ENCODE data around the gene PPP1R12A.
"Not testable (repeated sequence)": the region's sequence is repeated elsewhere in the genome, so short reads cannot be mapped to it uniquely, and the experiment has no call there.

Gene PPP1R12A

DNA sequence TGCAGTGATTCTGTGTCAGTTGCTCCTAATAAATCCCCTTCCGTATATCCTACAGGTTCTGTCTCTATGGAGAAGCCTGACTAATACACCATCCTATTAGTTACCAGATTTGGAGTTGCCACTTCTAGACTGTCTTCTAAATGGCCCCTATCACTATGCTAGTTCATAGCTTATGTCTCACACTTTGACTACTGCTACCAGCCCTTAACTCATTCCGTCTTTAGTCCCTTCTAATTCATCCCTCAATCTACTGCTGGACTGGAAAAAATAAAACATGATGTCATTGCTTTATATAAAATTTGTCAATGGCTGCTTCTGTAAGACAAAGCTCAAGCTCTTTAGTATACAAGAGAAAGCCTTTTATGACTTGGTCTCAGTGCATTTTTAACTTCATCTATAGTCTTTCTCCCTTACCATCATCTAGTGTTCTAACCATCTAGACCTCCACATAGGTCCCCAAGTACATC is 99.5 kb downstream of the PPP1R12A start:
- DNase-seq, result no peak

DNA sequence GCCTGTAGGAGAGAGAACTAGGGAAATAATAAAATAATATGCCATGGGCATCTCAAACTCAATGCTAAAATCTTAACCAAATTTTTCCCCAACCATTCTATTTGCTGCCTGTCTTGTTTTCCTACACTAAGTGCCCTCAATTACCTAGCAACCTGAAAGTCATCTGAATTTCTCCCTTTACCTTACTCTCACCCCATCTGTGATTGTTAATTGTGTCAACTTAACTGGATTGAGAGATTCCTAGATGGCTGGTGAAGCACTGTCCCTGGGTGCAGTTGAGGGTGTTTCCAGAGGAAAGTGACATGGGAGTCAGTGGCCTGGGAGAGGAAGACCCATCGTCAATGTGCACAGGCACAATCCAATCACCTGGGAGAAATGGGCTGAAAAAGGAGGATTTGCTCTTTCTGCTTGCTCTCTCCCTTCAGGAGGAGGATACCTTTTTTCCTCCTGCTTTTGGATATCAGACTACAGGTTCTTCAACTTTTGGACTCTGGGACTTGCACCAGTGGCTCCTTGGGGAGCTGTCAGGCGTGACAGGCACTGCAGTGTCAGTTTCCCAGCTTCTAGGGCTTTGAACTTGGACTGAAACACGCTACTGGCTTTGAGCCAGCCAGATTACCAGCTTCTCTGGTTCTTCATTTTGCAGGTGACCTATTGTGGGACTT is 100.1 kb downstream of the PPP1R12A start:
- DNase-seq, result no peak

DNA sequence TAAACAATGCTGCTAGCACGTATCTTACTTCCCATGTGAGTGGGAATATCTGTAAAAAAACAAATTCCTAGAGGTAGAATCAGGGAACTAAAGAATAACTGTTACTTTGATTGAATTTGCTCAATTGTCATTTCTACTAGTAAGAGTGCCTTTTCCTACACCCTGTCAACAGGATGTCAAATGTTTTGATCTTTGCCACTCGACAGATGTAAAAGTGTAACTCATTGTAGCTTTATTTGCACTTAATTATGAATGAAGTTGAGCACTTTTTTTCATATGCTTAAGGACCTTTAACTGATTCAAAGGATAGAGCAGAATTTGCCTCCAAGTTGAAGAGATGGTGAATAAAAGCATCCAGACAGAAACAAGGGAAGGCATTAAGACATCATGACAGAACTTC is 104.5 kb downstream of the PPP1R12A start:
- no peak for DNase-seq

DNA sequence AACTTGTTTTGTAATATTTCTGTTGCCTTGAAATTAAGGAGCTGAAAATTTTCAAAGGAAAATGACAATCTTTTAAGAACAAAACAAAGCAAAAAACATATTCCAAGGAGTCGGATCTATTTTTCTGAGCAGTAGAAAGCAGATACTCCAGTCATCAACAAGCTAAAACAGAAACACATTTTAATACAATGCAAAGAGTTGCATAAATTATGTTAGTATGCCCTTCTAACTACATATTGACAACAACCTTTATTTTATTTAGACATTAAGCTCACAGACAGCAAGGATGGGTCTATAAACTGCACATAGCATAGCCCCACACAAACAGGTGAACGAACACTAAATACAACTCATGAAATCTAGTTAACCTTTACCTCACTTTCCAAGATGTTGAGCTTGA is 106.0 kb downstream of the PPP1R12A start:
- DNase-seq, result no peak

DNA sequence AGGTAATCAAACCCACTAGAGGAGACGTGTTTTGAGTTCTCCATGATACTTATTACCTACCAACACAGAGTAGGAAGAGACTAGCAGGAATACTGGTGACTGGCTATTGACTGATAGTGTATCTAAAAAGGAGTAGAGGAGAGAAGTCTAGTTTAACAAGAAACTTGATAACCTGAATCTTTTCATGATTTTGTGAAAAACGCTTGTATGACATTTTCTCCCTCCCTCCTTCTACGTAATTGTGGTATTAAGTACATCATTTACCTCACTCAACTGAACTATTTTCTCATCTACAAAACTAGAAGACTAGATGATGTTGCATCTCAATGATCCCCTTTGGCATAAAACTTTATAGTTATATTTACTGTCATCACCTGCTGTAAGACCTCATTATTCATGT is 107.4 kb downstream of the PPP1R12A start:
- DNase-seq, result no peak

DNA sequence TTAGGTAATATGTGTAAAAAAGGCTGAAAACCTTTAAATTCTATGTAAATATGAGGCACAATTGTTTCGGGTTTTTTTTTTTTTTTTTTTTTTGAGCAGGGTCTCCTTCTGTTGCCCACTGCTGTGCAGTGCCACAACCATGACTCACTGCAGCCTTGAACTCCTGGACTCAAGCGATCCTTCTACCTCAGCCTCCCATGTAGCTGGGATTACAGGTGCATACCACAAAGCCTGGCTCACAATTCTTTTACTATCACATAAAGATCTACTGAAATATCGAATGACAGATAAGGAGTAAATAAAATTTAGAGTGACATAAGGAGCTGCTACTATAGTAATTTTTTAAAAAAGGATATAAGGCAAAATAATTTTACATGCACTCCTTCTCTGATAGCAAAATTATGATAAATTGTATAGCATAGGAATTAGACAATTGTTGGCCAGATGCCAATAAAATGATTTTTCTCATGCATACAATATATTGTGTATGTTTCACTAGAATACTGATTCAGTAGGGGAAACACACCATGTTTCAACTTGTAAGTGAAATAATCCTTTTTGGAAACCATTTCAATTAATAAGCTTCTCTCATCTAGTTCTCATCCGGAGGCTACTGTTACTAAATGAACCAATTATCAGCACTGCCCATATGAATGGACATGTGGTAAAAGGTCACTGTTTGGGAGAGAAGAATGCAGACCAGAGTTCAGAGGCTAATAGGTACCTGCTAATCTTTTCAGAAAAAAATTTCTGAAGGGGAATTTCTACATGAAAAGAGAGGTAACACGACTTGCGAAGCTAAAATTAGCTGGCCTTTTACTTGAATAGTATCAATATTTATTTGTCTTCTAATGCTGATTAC is 108.4 kb downstream of the PPP1R12A start:
- DNase-seq, result no peak

DNA sequence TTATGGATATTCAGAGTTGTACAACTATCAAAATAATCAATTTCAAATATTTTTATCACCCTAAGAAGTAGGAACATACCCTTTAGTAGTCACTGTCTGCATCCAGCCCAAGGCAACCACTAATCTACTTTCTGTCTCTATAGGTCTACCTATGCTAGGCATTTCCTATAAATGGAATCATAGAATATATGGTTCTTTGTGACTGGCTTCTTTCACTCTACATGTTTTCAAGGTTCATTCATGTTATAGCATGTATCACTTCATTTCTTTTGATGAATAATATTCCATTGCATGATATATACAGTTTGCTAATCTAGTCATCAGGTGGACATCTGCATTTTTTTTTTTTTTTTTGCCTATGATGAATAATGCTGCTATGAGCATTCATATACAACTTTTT is 112.4 kb downstream of the PPP1R12A start:
- no peak for DNase-seq

DNA sequence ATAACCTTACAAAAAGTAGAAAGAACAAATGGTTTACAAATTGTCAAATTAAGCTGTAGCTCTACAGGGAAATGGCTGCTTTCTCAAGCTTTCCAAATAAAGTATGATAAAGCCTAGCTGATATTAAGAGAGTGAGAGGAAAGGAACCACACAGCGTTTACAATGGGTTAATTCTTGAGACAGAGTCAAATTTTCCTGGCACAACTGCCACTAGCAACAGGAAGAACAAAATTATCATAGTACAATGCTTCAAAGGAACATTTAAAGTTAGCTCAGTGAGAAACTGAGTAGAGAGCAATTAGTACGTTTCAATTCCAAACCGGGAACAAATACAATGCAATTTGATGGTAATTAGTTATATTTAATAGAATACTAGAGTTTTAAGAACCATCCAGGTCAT is 116.0 kb downstream of the PPP1R12A start:
- no peak for DNase-seq

DNA sequence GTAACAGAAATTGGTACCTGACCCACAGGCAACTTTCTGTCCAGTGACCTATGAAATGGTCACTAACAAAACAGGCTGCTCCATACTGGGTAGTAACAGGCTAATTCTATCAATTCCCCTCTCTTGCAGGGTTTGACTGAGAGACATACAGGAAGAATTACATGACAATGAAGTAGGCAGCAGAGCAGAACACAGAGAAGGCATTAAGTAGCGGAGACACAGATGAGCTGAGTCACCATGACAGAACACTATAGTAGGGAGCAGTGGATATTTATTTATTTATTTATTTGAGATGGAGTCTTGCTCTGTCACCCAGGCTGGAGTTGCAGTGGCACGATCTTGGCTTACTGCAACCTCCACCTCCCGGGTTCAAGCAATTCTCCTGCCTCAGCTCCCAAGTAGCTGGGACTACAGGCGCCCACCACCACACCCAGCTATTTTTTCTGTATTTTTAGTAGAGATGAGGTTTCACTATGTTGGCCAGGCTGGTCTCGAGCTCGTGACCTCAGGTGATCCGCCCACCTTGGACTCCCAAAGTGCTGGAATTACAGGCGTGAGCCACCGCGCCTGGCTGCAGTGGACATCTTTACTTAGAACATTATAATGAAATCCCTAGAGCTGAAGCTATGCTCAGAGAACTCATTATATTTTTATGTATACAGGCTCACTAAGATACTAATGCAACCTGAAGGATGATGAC is 150.4 kb downstream of the PPP1R12A start:
- not testable (repeated sequence) for DNase-seq

DNA sequence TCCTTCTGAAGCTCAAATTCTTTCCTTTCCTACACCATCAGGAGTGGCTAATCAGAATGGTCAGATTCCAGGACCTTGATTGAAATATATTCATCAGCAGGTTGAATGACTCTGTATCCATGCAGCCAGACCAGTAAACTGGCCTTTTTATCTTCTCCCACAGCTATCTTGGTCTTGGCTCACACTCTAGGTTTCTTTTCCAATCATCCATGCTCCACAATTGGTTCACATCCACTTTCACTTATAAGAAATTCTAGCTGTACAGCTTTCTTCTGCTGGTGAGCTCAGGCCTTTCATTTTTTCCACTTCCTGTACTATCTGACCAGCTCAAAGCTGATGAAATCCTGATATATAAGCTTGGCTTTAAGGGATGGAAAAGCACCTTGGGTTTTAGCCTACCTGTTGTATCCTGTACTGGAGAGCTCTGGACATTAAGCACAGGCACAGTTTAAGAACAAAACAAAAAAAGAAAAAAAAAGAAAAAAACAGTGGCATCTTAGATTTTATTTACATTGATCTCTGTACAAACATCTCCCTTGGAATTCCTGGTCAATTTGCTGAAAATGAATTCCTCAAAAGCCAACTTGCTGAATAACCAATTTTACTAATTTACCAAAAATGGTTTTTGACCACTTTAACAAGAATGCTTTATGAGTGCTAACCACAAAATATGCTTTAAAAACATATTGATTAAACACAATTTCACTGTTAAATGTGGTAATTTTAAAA is 152.6 kb downstream of the PPP1R12A start:
- DNase-seq, result no peak

DNA sequence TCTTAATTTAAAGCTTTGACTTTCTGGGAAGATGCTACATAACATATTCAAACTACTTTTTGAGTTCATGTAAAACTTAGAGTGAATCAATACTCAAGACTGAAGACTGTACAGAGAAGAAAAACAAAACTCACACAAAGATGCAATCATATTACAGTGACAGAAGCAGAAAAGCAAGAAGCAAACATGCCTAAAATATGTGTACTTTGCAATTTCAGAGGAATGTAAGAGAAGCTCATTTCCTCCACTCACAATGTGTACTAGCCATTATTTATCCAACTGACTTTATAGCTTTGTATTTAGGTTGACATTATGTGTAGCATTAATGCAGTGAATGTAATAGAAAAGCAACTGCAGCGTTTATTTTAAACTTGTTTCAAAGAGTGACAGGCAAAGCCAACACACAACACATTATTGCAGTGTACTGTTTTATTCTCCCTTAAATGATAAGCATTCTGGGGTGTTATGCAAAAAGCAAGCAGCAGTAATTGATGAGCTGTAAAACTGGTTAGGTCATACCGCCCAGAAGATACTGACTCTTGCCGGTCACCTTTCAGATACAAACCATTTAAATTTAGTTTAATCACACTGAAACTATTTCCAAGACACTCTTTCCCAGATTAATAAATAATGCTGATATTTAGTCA is 156.0 kb downstream of the PPP1R12A start:
- no peak for DNase-seq

DNA sequence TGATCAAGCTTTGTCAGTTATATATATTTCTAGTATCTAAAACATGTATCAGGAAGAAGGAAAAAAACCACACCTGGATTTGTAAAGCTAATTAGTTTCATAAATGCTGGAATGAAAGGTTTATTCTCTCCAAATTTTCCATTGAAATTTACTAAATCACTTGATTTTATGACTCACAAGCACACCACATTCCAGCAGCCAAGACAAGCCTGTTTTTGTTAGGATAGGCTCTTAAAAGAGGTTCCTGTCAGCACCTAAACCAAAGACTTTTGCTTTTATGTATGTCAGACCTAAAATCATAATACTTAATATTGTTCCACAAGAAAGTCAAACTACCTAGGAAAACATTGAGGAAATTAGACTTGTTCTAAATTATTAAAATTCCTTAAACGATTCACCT is 158.8 kb downstream of the PPP1R12A start:
- no peak for DNase-seq

DNA sequence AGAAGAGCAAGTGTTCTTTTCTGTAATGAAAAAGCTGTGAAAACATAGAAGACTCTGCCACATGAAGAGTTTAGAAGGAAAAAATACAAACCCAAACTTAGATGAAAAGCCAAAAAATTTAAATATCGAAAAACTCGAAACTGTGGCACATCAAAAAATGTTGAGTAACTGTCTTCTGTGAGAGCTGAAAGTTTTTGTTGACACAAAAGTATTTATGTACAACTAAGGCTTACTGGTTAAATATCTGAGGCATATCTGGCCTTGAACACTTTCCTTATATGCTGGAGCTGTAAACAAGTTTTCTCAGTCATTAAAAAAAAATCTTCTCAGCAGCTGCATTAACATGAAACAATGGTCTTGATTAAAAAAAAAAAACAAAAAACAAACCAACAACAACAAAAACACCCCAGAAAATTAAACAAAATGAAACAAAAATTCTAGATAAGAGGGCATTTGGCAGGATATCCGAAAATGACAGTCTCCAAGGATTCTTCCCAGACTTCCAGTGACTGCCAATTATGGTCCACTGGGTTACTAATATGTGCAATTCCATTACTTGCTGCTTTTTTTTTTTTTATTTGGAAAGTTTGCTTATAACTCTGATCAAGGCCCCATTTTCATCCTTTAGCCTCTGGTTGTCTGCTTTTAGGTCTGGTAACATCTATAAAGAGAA is 159.4 kb downstream of the PPP1R12A start:
- no peak for DNase-seq

DNA sequence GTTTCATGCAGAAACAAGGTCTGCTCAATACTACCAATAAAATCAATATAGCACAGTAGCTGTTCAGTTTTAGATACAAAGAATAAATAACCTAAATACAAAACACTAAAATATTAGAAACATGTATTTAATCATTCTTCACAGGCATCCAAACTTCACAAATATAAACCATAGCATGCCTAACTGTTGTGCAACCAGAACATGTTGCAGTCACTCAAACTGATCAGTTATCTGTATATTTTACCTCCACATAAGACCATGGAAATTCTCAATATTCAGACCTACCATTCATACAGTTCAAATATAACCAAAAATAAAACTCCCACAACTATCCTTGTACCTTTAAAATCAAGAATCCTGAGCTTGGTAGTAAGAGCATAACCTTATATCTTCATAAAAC is 161.0 kb downstream of the PPP1R12A start:
- DNase-seq, result no peak

DNA sequence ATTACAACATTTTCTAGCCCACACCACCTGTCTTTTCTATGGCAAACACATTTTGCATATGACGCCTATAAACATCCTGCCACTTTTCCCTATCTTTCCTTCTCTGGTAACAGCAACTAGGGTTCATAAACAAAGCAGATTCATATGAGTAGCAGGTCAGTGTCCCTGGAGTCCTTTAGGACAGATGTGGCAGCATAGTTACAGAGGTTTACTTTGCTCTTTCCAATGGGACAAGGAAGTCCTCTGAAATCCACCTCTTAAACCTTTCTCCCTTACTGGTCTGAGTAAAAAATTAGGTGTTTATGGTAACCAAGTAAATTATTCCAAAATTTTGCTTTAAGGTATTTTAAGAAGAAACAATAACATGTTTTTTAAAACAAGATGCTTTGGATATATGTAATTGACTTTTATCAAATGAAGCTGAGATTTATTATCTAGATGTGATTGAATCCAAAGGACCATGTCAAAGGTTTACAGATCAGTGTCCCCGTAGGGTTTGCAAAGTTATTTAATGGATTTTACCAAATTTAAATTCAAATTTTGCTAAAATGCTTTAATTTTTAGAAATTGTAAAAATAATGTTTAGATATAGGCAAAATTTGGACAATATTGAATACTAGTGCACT is 164.9 kb downstream of the PPP1R12A start:
- DNase-seq, result no peak

DNA sequence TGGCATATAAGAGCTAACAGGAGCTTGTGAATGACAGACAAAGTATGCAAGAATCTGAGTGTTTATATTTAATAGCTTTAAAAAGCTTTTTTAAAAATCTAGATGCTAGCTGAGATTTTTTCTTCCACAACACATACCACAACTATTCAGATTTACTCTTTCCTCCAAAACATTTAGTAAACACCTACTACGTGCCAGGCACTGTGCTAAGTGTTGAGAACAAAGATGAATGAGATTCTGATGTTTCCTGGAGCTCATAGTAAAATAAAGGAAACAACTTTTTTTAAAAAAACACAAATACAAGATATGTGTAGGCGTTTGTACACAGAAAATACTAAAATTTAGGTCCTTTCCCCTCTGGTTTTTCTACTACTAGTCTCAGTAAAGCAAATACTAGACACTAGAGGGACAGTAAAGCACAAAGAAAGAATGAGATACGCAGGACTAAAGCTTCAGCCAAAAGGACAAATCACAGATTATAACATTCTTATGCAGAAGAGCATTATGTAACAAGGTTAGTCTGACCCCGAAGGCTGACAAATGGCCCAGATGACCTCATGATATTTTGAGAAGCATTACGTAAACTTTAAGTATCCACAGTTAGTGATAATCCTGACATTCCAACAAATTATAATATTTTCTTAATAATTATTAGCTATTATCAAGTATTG is 165.6 kb downstream of the PPP1R12A start:
- DNase-seq, result no peak

DNA sequence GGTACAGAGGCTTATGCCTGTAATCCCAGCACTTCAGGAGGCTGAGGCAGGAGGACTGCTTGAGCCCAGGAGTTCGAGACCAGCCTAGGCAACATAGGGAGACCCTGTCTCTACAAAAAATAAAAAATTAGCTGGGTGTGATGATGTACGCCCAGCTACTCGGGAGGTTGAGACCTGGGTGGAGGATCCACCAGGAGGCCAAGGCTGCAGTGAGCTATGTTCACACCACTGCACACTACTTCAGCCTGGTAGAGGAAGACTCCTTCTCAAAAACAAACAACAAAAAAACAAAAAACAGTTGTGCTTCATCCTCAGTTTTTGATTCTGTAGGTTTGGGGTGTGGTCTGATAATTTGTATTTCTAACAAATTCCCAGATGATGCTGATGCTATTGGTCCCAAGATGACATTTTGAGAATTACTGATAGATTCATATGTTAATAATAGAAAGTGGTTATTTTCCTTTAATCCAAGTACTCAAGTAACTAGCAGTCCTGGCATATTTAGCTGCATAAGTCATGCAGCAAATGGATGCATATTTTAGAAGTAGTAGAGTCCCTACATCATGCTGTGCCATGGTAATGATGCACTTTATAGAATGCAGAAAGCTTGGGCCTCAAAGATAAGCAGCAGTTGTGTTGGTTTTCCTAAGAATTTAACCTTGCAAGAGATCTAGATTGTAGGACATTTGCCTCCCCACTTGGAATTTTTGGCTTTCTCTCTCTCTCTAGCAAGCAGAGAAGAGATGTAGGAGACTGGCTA is 168.0 kb downstream of the PPP1R12A start:
- no peak for DNase-seq

DNA sequence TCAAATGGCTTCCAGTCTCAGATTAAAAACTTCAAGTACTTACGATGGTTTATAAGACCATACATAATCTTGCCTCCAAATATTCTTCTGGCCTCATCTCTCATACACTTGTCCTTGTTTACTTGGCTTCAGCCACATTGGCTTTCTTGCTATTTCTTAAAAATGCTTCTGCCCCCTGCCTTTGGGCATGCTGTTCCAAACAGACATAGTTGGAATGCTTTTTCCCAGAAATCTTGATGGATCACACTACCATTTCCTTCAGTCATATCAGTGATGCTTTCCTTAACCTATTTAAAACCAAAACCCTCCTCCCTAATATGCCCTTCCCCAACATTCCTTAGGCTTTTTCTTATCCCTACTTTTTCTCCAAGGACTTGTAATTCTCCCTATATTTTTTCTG is 169.7 kb downstream of the PPP1R12A start:
- no peak for DNase-seq

DNA sequence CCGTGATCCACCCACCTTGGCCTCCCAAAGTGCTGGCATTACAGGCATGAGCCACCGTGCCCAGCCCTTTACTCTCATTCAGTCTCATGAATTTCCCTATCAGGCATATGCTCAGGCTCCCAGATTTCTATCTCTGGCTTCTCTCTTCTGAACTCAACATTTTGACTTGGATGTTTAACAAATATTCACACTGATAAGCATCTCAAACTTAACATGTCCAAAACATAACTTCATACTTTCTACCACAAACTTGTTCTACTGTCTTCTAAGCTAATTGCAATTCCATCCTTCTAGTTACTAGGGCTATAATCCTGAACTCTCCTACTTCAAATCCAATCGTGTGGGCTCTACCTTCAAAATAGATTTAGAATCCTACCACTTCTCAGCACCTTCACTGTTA is 170.3 kb downstream of the PPP1R12A start:
- no peak for DNase-seq
